OCI-LY7 (cell line): ENCODE data around the gene TAB2.

Experiments
- CTCF ChIP-seq: fragments of 200-600 bp; sonication (generic); conservative IDR thresholded peaks from 2 replicates; pipeline ENCODE4 v1.5.1; 2014; ENCODE audit warnings: mild to moderate bottlenecking, antibody characterized with exemption, low read length, moderate library complexity, mixed read lengths
- EZH2phosphoT487 ChIP-seq: fragments of 200-600 bp; sonication (generic); IDR thresholded peaks from 2 replicates; pipeline ENCODE4 v1.6.1; 2018; ENCODE audit warnings: low read depth, borderline replicate concordance, mild to moderate bottlenecking, mixed run types, antibody characterized with exemption, low read length, moderate library complexity, mixed read lengths

GRCh38 chr6:149379977-149380376 is 62.5 kb downstream of the TAB2 start:
- no peak for TF ChIP-seq CTCF
- TF ChIP-seq EZH2phosphoT487: no peak
